ENCODE measurements around the gene OGT.
"Not testable (repeated sequence)": the region's sequence is repeated elsewhere in the genome, so short reads cannot be mapped to it uniquely, and the experiment has no call there.

OGT gene

GRCh38 chrX:71565474-71566041 lies 32.7 kb downstream of the OGT start:
- no peak for TF ChIP-seq CTCF (IDR thresholded peaks at IDR 0.05; ENCODE audit: low read depth, low read length)
- no peak for DNase-seq
- no peaks in the 10 kb centered on the region for H3K9me3 ChIP-seq (ENCODE audit: severe bottlenecking)
- H3K4me3 ChIP-seq (ENCODE audit: low read depth, low read length), result no peak overlapping the region
- H3K36me3 ChIP-seq, result peaks cover 61% of the 10 kb centered on the region
- peaks cover 14% of the 10 kb centered on the region for H3K27me3 ChIP-seq (ENCODE audit: insufficient read depth, low read depth, severe bottlenecking)
- no peak overlapping the region for H3K27ac ChIP-seq

- not testable (repeated sequence) for H3K27ac ChIP-seq; DNase-seq; H3K27me3 ChIP-seq (ENCODE audit: insufficient read depth, low read depth, severe bottlenecking); H3K4me3 ChIP-seq (ENCODE audit: low read depth, low read length); H3K9me3 ChIP-seq (ENCODE audit: severe bottlenecking)
- H3K36me3 ChIP-seq, result peaks cover 35% of the 10 kb centered on the region
These were observed 38.5 kb downstream of the OGT start for GRCh38 chrX:71571390-71571789.

- Histone ChIP-seq H3K27ac (no peak overlapping the region), H3K36me3 (peaks cover 14% of the 10 kb centered on the region)
- TF ChIP-seq CTCF (IDR thresholded peaks at IDR 0.05; ENCODE audit: low read depth, low read length), result no peak
These were observed 40.7 kb downstream of the OGT start for GRCh38 chrX:71573590-71573989.

GRCh38 chrX:71577682-71578081 lies 44.8 kb downstream of the OGT start:
- TF ChIP-seq CTCF (IDR thresholded peaks at IDR 0.05; ENCODE audit: low read depth, low read length), result no peak
- no peak for DNase-seq
- Histone ChIP-seq H3K4me3 (ENCODE audit: low read depth, low read length) (no peak overlapping the region), H3K27me3 (ENCODE audit: insufficient read depth, low read depth, severe bottlenecking) (peaks cover 6% of the 10 kb centered on the region), H3K27ac (no peak overlapping the region), H3K9me3 (ENCODE audit: severe bottlenecking) (no peaks in the 10 kb centered on the region), H3K36me3 (peaks cover 5% of the 10 kb centered on the region)

More at GRCh38 chrX:71573590-71573989, 40.7 kb downstream of the OGT start:
- H3K27me3 ChIP-seq (ENCODE audit: insufficient read depth, low read depth, severe bottlenecking), result peaks cover 2% of the 10 kb centered on the region
- no peak for DNase-seq
- H3K9me3 ChIP-seq (ENCODE audit: severe bottlenecking), result no peaks in the 10 kb centered on the region
- H3K4me3 ChIP-seq (ENCODE audit: low read depth, low read length), result no peak overlapping the region

- H3K27me3 ChIP-seq (ENCODE audit: insufficient read depth, low read depth, severe bottlenecking), result peaks cover 6% of the 10 kb centered on the region
- no peaks in the 10 kb centered on the region for H3K9me3 ChIP-seq (ENCODE audit: severe bottlenecking)
- no peak within 1 kb of the TSS for H3K27ac ChIP-seq
- DNase-seq, result no peak
- H3K36me3 ChIP-seq, result peaks cover 5% of the 10 kb centered on the region
- no peak within 1 kb of the TSS for H3K4me3 ChIP-seq (ENCODE audit: low read depth, low read length)
- TF ChIP-seq CTCF (IDR thresholded peaks at IDR 0.05; ENCODE audit: low read depth, low read length), result no peak
These were observed 45.6 kb downstream of the OGT start, which contains the start of gene GCNA for GRCh38 chrX:71578253-71579135. Gene GCNA, plus strand, starts transcription at chrX:71578437. Its CDS starts 2,385 bp downstream, at chrX:71580822.

All from WERI-Rb-1 (cell line).